H1 (cell line): ENCODE results near the gene ACBD6. TPM values are rescaled to one million over a fixed set of nuclear protein-coding genes. Genes with fewer than 3 reads are reported as not detected.

ENCODE experiments used
- CTCF ChIA-PET: fragments of 300-600 bp; sonication (Branson Sonifier 250); formaldehyde crosslinking; loops from one replicate; lab custom pipeline; 2021; ENCODE audit not compliant: partially characterized antibody; lab: Charles Lee
- POLR2A ChIA-PET: fragments of 300-600 bp; sonication (Branson Sonifier 250); formaldehyde crosslinking; loops from one replicate; lab custom pipeline; 2021; ENCODE audit warnings: inconsistent platforms; ENCODE audit not compliant: partially characterized antibody; lab: Charles Lee
- DNase-seq, 2 experiments: peaks; one replicate each; pipeline versions ENCODE4 v3.0.0 to v3.0.0-alpha.2; 2010 to 2022; ENCODE audit warnings: low spot score in 2 of 2, low read depth in 1 of 2, mixed read lengths in 1 of 2
- FAIRE-seq: peaks from 2 replicates; lab custom pipeline; 2011; peaks lifted over from hg19 to GRCh38; lab: Jason Lieb, UNC
- H2AFZ ChIP-seq: 2 replicates; pipeline ENCODE4 v1.8.1; 2012; ENCODE audit warnings: low read length, inconsistent platforms
- H2AK5ac ChIP-seq: 2 replicates; pipeline ENCODE4 v1.6.1; 2013; ENCODE audit warnings: low read depth, low read length
- H2BK120ac ChIP-seq: replicated peaks from 2 replicates; pipeline ENCODE3; 2013; ENCODE audit warnings: low read depth, low read length, inconsistent platforms
- H2BK12ac ChIP-seq: 2 replicates; pipeline ENCODE4 v1.6.1; 2013; ENCODE audit warnings: low read depth, low read length
- H2BK15ac ChIP-seq: 2 replicates; pipeline ENCODE4 v1.6.1; 2013; ENCODE audit warnings: low read length
- H2BK20ac ChIP-seq: 2 replicates; pipeline ENCODE4 v1.6.1; 2013; ENCODE audit warnings: low read length
- H2BK5ac ChIP-seq: 2 replicates; pipeline ENCODE4 v1.6.1; 2013; ENCODE audit warnings: low read depth, low read length
- H3K14ac ChIP-seq: 2 replicates; pipeline ENCODE4 v1.6.1; 2013; ENCODE audit warnings: inconsistent platforms; ENCODE audit not compliant: insufficient read length
- H3K18ac ChIP-seq: 2 replicates; pipeline ENCODE4 v1.6.1; 2013; ENCODE audit warnings: low read length; ENCODE audit errors: extremely low read depth
- H3K23ac ChIP-seq: 2 replicates; pipeline ENCODE4 v1.6.1; 2013; ENCODE audit warnings: inconsistent platforms; ENCODE audit not compliant: insufficient read length
- H3K23me2 ChIP-seq: 2 replicates; pipeline ENCODE4 v1.6.1; 2013; ENCODE audit warnings: low read depth, low read length
- H3K27ac ChIP-seq: 2 replicates; pipeline ENCODE4 v1.6.1; 2011; ENCODE audit warnings: low read depth, low read length, inconsistent platforms
- H3K27me3 ChIP-seq, 4 experiments: replicated peaks in 1 of 4; 1 replicate in 1 of 4; 2 replicates in 3 of 4; pipeline versions ENCODE4 v1.6.1 to v1.8.1; 2011 to 2013; ENCODE audit warnings: low read length in 3 of 4, mild to moderate bottlenecking in 3 of 4, inconsistent platforms in 2 of 4, mixed read lengths in 2 of 4, moderate library complexity in 1 of 4; ENCODE audit not compliant: control insufficient read depth in 3 of 4, insufficient read depth in 3 of 4; ENCODE audit errors: extremely low read depth in 1 of 4
- H3K36me3 ChIP-seq, 4 experiments: 2 replicates each; pipeline versions ENCODE4 v1.6.1 to v1.8.1; 2011 to 2013; ENCODE audit warnings: mild to moderate bottlenecking in 4 of 4, low read length in 3 of 4, moderate library complexity in 2 of 4, control low read depth in 1 of 4, inconsistent platforms in 1 of 4; ENCODE audit not compliant: insufficient read depth in 4 of 4, control insufficient read depth in 2 of 4
- H3K4ac ChIP-seq: replicated peaks from 2 replicates; pipeline ENCODE3; 2013; ENCODE audit warnings: low read length, low read depth, mixed read lengths, inconsistent platforms; ENCODE audit not compliant: insufficient read length
- H3K4me1 ChIP-seq, 4 experiments: replicated peaks in 1 of 4; 1 replicate in 1 of 4; 2 replicates in 3 of 4; pipeline versions ENCODE4 v1.6.1 to v1.8.1; 2011 to 2013; ENCODE audit warnings: low read length in 3 of 4, inconsistent platforms in 2 of 4, mixed read lengths in 1 of 4; ENCODE audit not compliant: insufficient read depth in 4 of 4, control insufficient read depth in 3 of 4
- H3K4me2 ChIP-seq, 2 experiments: 2 replicates each; pipeline versions ENCODE4 v1.6.1 to v1.8.1; 2011 to 2013; ENCODE audit warnings: low read depth in 2 of 2, low read length in 2 of 2, control low read depth in 1 of 2, inconsistent platforms in 1 of 2, mild to moderate bottlenecking in 1 of 2; ENCODE audit not compliant: insufficient read depth in 1 of 2
- H3K4me3 ChIP-seq, 4 experiments: fragments of 200-600, 300-600 bp in 1 of 4; sonication (generic), shearing (Covaris generic), sonication (Bioruptor Twin) in 1 of 4; 2 replicates each; pipeline versions ENCODE4 v1.5.1 to v1.8.1; 2011 to 2016; ENCODE audit warnings: low read length in 4 of 4, low read depth in 3 of 4, control low read depth in 2 of 4, inconsistent platforms in 2 of 4, mild to moderate bottlenecking in 2 of 4, mixed read lengths in 1 of 4, moderate library complexity in 1 of 4; ENCODE audit not compliant: insufficient read depth in 2 of 4; ENCODE audit errors: extremely low read depth in 1 of 4
- H3K56ac ChIP-seq: replicated peaks from 2 replicates; pipeline ENCODE3; 2013; ENCODE audit warnings: low read depth, mild to moderate bottlenecking, mixed read lengths, low read length, inconsistent platforms; ENCODE audit not compliant: insufficient read length
- H3K79me1 ChIP-seq: 2 replicates; pipeline ENCODE4 v1.6.1; 2013; ENCODE audit warnings: low read depth, low read length, control low read depth
- H3K79me2 ChIP-seq, 2 experiments: 2 replicates each; pipeline versions ENCODE4 v1.6.1 to v1.8.1; 2012 to 2013; ENCODE audit warnings: low read length in 2 of 2, mild to moderate bottlenecking in 2 of 2, inconsistent platforms in 1 of 2; ENCODE audit not compliant: insufficient read depth in 2 of 2, control insufficient read depth in 1 of 2
- H3K9ac ChIP-seq, 4 experiments: replicated peaks in 1 of 4; 1 replicate in 1 of 4; 2 replicates in 3 of 4; pipeline versions ENCODE4 v1.6.1 to v1.8.1; 2011 to 2013; ENCODE audit warnings: low read depth in 3 of 4, low read length in 3 of 4, control low read depth in 2 of 4, mild to moderate bottlenecking in 2 of 4, moderate library complexity in 2 of 4, inconsistent platforms in 1 of 4; ENCODE audit errors: extremely low read depth in 1 of 4
- H3K9me3 ChIP-seq, 2 experiments: 2 replicates each; pipeline versions ENCODE4 v1.6.1 to v1.8.1; 2012 to 2013; ENCODE audit warnings: mild to moderate bottlenecking in 2 of 2, moderate library complexity in 2 of 2, control low read depth in 1 of 2, inconsistent platforms in 1 of 2, low read depth in 1 of 2, low read length in 1 of 2, mixed read lengths in 1 of 2; ENCODE audit not compliant: insufficient read depth in 2 of 2
- H4K20me1 ChIP-seq, 2 experiments: replicated peaks in 1 of 2; 2 replicates each; pipeline versions ENCODE3 to v1.8.1; 2011 to 2013; ENCODE audit warnings: inconsistent platforms in 2 of 2, low read length in 2 of 2, mild to moderate bottlenecking in 1 of 2; ENCODE audit not compliant: insufficient read depth in 2 of 2, control insufficient read depth in 1 of 2
- H4K5ac ChIP-seq: 2 replicates; pipeline ENCODE4 v1.6.1; 2013; ENCODE audit warnings: low read length, low read depth, mixed read lengths, inconsistent platforms; ENCODE audit not compliant: insufficient read length
- H4K8ac ChIP-seq: 2 replicates; pipeline ENCODE4 v1.8.0; 2013; ENCODE audit warnings: mild to moderate bottlenecking, moderate library complexity, low read length, inconsistent platforms; ENCODE audit not compliant: insufficient read depth; ENCODE audit errors: extremely low read depth
- H4K91ac ChIP-seq: replicated peaks from 2 replicates; pipeline ENCODE3; 2013; ENCODE audit warnings: low read length, mixed read lengths, inconsistent platforms; ENCODE audit not compliant: insufficient read length
- CHD2 ChIP-seq: IDR thresholded peaks from 2 replicates; pipeline ENCODE4 v1.6.1; 2012; ENCODE audit warnings: low read length, improper control_type of control experiment
- JUND ChIP-seq: IDR thresholded peaks from 2 replicates; pipeline ENCODE4 v1.6.1; 2011; ENCODE audit warnings: mild to moderate bottlenecking, improper control_type of control experiment, low read length
- KDM4A ChIP-seq: IDR thresholded peaks from one replicate; pipeline ENCODE4 v1.7.1; 2012; ENCODE audit warnings: low read depth, mild to moderate bottlenecking, moderate library complexity, low read length, inconsistent platforms; ENCODE audit not compliant: severe bottlenecking
- RFX5 ChIP-seq: IDR thresholded peaks from 2 replicates; pipeline ENCODE4 v1.6.1; 2011; ENCODE audit warnings: low read depth, low read length, improper control_type of control experiment, borderline replicate concordance
- RNF2 ChIP-seq: fragments of 200-900, 300-1000 bp; sonication (generic); IDR thresholded peaks from 2 replicates; pipeline ENCODE4 v1.7.1; 2016; ENCODE audit warnings: borderline replicate concordance, low read depth, mild to moderate bottlenecking, antibody characterized with exemption, low read length; ENCODE audit not compliant: poor library complexity, severe bottlenecking; ENCODE audit errors: missing control alignments
- SP2 ChIP-seq: IDR thresholded peaks from 2 replicates; pipeline ENCODE4 v1.6.1; 2012; ENCODE audit warnings: mild to moderate bottlenecking, low read length, inconsistent platforms
- TAF7 ChIP-seq: optimal IDR thresholded peaks from 2 replicates; pipeline ENCODE3; 2011; ENCODE audit warnings: low read depth, mild to moderate bottlenecking, inconsistent platforms, low read length, moderate library complexity, borderline replicate concordance
- TCF12 ChIP-seq: IDR thresholded peaks from 2 replicates; pipeline ENCODE4 v1.6.1; 2011; ENCODE audit warnings: low read depth, mild to moderate bottlenecking, low read length
- USF2 ChIP-seq: IDR thresholded peaks from 2 replicates; pipeline ENCODE4 v1.6.1; 2011; ENCODE audit warnings: low read length, improper control_type of control experiment
- YY1 ChIP-seq: IDR thresholded peaks from 2 replicates; pipeline ENCODE4 v1.6.1; 2011; ENCODE audit warnings: low read depth, mild to moderate bottlenecking, low read length
- WGBS, 2 experiments: shearing (Covaris generic) in 1 of 2; methylation state at CpG; one replicate each; pipeline versions ENCODE4 v1.1.6 to v1.1.7; 2013 to 2015; ENCODE audit warnings: low lambda C conversion rate in 2 of 2, mixed read lengths in 2 of 2, inconsistent platforms in 1 of 2, low coverage in 1 of 2, missing lambda C conversion rate in 1 of 2; ENCODE audit not compliant: insufficient replicate concordance in 2 of 2, insufficient coverage in 1 of 2, insufficient read length in 1 of 2; ENCODE audit errors: extremely low coverage in 1 of 2, missing lambda C conversion rate in 1 of 2; 5-methylcytosine and 5-hydroxymethylcytosine counted together
- polyA plus RNA-seq, 7 experiments: library from polyadenylated mRNA; depleted of rRNA in 3 of 7; stranded (reverse) in 5 of 7; unstranded in 2 of 7; fragments of >200 nt in 5 of 7; fragments of 200-250 nt in 2 of 7; gene quantifications; 1 replicate in 5 of 7; 2 replicates in 1 of 7; 4 replicates in 1 of 7; pipeline versions ENCODE4 v1.2.1 to v1.2.3, GENCODE V29; 2011 to 2013; ENCODE audit warnings: missing spikeins in 2 of 7, mixed read lengths in 2 of 7
- total RNA-seq: library from RNA; stranded (reverse); fragmentation: NEBNext Ultra II Directional; extraction: Animal tissue kit (Norgen Biotek cat#: 25700); gene quantifications from 2 replicates; pipeline ENCODE4 v1.2.1, GENCODE V29; 2021

Gene ACBD6
- total and polyA plus RNA-seq, 2 of the 8 experiments (the other 6 are each of a cell fraction or from before 2014, with no cell fraction given), result 52.0 to 67.7 TPM

DNA sequence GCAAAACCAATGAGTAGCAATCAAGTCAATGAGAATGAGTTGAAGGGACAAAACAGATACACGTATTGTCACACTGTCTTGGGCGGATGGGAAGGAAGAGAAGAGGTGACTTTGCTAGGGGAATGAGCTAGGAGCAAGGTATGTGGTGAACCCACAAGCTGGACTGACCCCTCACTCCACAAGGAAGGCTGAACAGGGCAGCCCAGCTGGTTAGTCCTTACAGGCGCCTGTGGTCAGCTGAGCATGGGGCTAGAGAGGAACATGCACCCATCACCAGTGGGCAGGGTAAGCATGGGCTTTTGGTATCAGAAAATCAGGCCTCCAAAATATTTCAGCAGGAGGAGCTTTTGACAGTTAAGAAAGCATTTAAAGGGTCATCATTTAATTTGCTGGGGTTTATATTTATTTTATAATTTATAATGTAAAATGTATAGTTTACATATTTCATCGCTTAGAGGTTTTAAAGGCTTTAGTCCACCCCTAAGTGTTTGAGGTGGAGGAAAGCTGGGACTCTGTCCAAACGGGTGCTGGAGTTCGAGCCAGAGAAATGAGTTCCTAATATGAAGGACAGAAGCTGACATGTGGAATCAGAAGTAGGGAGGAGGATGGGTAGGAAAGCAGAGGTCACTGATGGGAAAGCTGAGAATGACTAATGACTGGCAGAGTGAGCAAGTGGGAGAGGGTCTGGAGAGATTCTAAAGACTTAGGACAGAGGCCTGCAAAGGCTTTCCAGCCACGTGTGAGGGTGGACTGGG lies 22.0 kb upstream of the ACBD6 start:
- H2BK12ac ChIP-seq, result peak overlapping the region; percentile 76; the same call in 1 of the 2 replicates
- no peaks in the 10 kb centered on the region for H3K36me3 ChIP-seq
- 0 out of 2 replicates have a peak overlapping the region, but pooled peaks have one; percentile 15 for H2BK20ac ChIP-seq
- H4K8ac ChIP-seq, result no peak overlapping the region
- H2AK5ac ChIP-seq, result 0 out of 2 replicates have a peak overlapping the region, but pooled peaks have one; percentile 18
- H3K4me1 ChIP-seq, result peaks cover 0 to 8% (median 2%) of the 10 kb centered on the region in 4 experiments; a peak in 3 of 7 replicates
- no peak overlapping the region for H3K27ac ChIP-seq
- no peaks in the 10 kb centered on the region for H3K23me2 ChIP-seq
- no peak overlapping the region for H3K14ac ChIP-seq
- no peaks in the 10 kb centered on the region for H4K20me1 ChIP-seq
- DNase-seq (no peak), FAIRE-seq (no peak)
- H3K79me1 ChIP-seq, result no peaks in the 10 kb centered on the region
- H3K18ac ChIP-seq, result no peak overlapping the region
- no peak overlapping the region for H3K4me3 ChIP-seq
- WGBS, 2 experiments, result 88% methylated on average over 7 of the region's 7 CpGs; no CpG with 5 or more reads in 1 of the 2 experiments
- 0 out of 2 replicates have a peak overlapping the region, but pooled peaks have one; percentile 14 for H2BK15ac ChIP-seq
- no peak overlapping the region for H3K4ac ChIP-seq
- no peak overlapping the region for H2BK120ac ChIP-seq
- CTCF ChIA-PET, result interaction anchor here (0.5 to 3.3 kb wide), 8 partner anchors 9 to 452 kb away, joined by 3 to 24 read pairs (median 4); no protein-coding TSS in a partner anchor
- H3K23ac ChIP-seq, result no peak overlapping the region
- H2AFZ ChIP-seq, result 0 out of 2 replicates have a peak overlapping the region, but pooled peaks have one; percentile 50
- no peaks in the 10 kb centered on the region for H3K9me3 ChIP-seq
- peak overlapping the region; percentile 45; the same call in 1 of the 2 replicates for H2BK5ac ChIP-seq
- no peaks in the 10 kb centered on the region for H3K27me3 ChIP-seq
- POLR2A ChIA-PET, result interaction anchor here (1.2 kb wide), 2 partner anchors 8 to 22 kb away, joined by 3 read pairs; partner anchors contain the start of gene ACBD6
- no peak overlapping the region for H3K4me2 ChIP-seq
- H3K56ac ChIP-seq, result no peak overlapping the region
- no peak overlapping the region for H4K91ac ChIP-seq
- no peaks in the 10 kb centered on the region for H3K79me2 ChIP-seq
- no peak overlapping the region for H3K9ac ChIP-seq
- H4K5ac ChIP-seq, result no peak overlapping the region
- no peak for TF ChIP-seq USF2
- TF ChIP-seq TAF7, result no peak
- no peak for TF ChIP-seq KDM4A
- TF ChIP-seq TCF12, result no peak
- TF ChIP-seq CHD2, result no peak
- TF ChIP-seq RNF2, result no peak
- no peak for TF ChIP-seq RFX5
- TF ChIP-seq SP2, result no peak
- no peak for TF ChIP-seq JUND
- TF ChIP-seq YY1, result no peak
